HG02623 (cell line): ENCODE results near the gene CWC15.
"Not testable (repeated sequence)": the region's sequence is repeated elsewhere in the genome, so short reads cannot be mapped to it uniquely, and the experiment has no call there.

Experiments used
- ATAC-seq: cut with Tn5 transposase; IDR thresholded peaks from one replicate; pipeline ENCODE4 v1.9.1; 2021; ENCODE audit warnings: moderate library complexity; ENCODE audit not compliant: unreplicated experiment

CWC15 gene

DNA sequence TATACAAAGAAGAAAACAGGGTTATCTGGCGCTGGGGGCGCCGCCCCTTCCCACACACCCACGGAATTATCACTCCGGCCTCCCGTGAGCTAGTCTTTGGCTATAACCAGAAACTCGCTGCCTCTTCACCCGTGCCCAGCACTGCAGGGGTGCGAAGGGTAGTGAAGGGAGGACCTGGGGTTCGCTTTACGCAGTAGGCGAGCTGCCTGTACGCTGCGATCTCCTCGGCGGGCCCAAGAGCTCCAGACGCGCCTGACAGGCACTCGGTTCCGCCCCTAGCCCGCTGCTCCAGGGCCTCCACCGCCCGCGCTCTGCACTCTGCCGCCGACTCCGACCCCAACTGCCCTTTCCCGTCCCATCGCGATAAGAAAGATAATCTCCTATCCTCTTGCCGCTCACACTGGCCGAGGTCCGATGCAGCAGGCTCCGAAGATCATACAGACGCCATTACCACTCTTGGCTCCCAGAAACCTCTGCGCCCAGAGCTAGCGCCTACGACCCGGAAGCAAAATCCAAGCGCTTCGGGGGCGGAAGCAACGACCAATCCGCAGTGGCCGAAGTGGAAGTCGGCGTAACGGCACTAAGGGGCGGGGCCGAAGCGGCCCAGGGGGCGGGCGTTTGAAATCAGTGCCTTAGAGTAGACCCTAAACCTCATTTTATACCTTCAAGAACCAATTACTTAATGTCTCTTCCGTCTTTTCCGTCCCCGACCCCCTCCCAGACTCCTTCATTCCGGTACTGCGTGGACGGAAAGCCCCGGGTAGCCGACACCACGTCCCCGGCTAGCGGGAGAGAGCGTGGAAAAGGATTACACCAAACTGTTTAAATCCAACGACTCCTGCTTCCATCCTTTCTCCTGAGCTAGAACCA lies at the start of gene CWC15, which contains the start of gene KDM4D:
CWC15 (minus strand) TSS at position 458 of the 870 bp plus-strand sequence. CDS start 1,371 bp downstream, outside the sequence.
KDM4D (plus strand) TSS at position 611 of the 870 bp plus-strand sequence. CDS start 23,664 bp downstream, outside the sequence.
- peak; percentile 100 for ATAC-seq

- ATAC-seq = not testable (repeated sequence)
These were observed 48.1 kb upstream of the CWC15 start for GRCh38 chr11:95021468-95021867.

- no peak for ATAC-seq
These were observed 42.8 kb upstream of the CWC15 start for GRCh38 chr11:95016139-95016538.

- ATAC-seq = no peak
These were observed 40.9 kb upstream of the CWC15 start for GRCh38 chr11:95014184-95014821.

- no peak for ATAC-seq
These were observed 38.0 kb upstream of the CWC15 start for GRCh38 chr11:95011376-95011775.

- ATAC-seq = no peak
These were observed 32.3 kb upstream of the CWC15 start for GRCh38 chr11:95005642-95006041.

GRCh38 chr11:95003716-95004115 lies 30.4 kb upstream of the CWC15 start:
- ATAC-seq = no peak

- no peak for ATAC-seq
These were observed 24.9 kb upstream of the CWC15 start for GRCh38 chr11:94998285-94998684.

DNA sequence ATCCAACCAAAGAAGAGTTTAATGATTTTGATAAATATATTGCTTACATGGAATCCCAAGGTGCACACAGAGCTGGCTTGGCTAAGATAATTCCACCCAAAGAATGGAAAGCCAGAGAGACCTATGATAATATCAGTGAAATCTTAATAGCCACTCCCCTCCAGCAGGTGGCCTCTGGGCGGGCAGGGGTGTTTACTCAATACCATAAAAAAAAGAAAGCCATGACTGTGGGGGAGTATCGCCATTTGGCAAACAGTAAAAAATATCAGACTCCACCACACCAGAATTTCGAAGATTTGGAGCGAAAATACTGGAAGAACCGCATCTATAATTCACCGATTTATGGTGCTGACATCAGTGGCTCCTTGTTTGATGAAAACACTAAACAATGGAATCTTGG lies 24.1 kb upstream of the CWC15 start:
- ATAC-seq = no peak

DNA sequence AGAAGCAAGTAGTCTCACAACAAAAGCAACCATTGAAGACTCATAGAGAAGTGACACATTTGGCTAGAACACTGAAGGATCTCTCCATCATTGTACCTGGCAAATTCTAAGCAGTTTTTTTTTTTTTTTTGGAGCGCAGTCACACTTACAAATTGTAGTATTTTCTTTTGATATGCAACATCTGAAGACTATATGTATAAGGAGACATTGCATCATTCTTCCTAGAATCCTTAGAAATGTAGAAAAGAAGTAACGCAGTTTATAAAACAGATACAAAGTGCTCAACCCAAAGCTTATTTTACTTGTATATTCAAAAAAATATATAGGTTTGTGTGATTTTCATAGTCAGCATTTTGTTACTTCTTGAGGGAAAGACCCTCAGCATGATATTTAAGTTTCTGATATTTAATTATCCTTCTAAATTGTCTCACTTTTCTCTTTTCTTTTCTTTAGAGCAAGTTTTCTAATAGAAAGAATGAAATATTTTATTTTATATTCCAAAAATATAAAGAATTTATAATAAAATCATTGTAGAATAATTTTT lies 20.1 kb upstream of the CWC15 start:
- ATAC-seq = no peak

DNA sequence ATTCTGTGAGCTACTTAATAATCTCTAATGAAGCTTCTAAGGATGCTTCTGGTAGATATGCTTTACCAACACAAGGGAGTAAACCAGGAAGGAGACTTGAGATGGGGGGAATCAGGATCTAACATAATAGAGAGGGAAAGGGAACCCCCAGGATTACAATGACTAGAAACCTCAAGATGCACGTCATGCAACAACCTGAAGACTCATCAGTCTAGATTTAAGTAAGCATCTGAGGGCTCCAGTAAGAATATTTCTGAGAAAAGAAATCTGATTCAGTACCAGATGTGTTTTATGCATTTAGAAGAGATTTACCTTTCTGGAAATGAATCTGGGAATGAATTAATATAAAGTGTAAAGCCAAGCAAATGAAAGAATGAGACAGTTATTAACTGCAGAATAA lies 15.4 kb upstream of the CWC15 start:
- no peak for ATAC-seq

DNA sequence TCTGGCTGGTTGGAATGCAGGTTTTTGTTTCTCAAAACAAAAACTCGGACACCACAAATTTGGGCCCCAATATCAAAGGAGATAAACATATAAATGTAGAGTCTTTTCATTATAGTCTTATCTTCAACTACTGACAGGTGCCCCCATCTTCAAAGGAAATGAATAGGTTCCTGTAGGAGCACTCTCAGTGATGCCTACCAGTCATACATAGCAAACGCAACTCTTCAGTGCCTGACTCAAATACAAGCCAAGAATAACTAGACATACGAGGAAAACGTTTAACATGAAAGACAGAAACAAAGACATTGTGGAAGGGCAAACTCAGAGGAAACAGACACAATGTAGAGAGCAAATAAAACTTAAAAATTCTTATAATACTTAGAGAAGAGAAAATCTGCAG lies 14.0 kb upstream of the CWC15 start:
- ATAC-seq = no peak

DNA sequence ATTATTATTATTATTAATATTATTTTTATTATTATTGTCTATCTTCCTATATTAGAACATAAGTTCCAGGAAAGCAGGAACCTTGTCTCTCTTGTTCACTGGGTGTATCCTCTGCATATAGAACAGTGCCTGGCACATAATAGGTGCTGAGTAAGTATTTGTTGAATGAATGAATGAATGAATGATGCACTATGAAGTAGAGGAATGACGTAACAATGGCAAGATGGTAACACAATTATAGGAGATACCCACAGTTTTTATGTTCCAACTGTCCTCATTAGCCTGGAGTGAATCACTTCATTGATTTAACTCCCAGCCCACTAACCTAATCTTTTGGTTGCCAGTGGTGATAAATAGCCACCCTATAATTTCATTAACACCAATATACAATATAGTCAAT lies 2.2 kb upstream of the CWC15 start:
- ATAC-seq = no peak

- ATAC-seq = no peak
These were observed 822 bp upstream of the CWC15 start for GRCh38 chr11:94974178-94974577.

GRCh38 chr11:94972700-94973098 lies 657 bp downstream of the CWC15 start:
- no peak for ATAC-seq

DNA sequence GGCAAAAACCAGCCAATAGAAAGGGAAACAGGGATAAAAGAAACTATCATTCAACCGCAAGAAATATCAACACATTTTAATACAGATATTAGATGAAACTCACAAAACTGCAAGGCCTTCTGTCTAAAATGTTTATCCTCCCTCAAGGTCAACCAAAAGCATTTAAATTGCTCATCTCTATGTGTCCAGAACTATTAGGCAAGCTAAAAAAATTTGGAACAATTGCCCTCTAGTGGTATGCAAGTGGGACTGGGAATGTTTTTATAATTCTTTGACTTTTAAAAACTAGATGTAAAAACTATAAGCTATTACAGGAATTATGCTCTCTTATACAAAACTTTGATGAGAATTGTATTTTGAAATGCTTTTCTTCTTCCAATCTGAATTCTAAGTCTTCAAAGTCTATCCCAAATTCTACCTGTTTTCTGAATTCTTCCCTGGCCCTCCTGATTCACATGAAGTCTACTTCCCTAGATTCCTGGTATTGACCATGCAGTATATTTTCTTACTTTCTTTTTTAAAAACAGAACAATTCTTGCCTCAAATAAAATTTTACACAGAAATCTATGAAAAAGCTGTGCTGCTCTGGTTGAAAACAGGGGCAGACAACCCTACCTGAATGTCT lies 4.9 kb downstream of the CWC15 start:
- no peak for ATAC-seq

DNA sequence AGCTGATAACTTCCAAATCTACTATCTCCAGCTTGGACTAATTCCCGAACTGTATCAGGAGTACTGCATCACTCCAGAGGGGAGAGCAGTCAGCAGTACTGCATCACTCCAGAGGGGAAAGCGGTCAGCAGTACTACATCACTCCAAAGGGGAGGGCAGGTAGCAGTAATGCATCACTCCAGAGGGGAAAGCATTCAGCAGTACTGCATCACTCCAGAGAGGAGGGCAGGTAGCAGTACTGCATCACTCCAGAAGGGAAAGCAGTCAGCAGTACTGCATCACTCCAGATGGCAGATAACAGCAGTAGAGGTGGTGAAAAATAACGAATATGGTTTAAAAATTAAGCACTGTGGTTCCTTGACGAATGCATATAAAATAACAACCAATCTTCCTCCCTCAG lies 8.4 kb downstream of the CWC15 start:
- ATAC-seq = no peak

- ATAC-seq = no peak
These were observed 12.1 kb downstream of the CWC15 start for GRCh38 chr11:94961255-94961654.

DNA sequence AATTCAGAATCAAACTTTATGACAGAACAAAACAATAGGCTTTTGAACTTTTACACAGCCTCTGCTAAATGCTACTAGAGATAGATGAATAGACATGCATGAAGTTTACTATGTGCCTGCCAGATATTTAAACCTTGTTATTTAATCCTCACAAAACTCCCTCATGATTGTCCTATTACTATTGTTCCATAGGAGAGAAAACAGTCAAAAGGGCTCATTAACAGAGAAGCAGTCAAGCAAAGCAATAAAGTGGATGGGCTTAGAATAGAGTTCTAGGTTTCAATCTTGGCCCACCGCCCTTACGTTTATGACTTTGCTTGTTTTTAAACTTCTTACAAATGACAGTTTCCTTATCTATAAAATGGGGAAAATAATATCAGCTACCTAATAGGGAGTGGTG lies 12.9 kb downstream of the CWC15 start:
- ATAC-seq = no peak

DNA sequence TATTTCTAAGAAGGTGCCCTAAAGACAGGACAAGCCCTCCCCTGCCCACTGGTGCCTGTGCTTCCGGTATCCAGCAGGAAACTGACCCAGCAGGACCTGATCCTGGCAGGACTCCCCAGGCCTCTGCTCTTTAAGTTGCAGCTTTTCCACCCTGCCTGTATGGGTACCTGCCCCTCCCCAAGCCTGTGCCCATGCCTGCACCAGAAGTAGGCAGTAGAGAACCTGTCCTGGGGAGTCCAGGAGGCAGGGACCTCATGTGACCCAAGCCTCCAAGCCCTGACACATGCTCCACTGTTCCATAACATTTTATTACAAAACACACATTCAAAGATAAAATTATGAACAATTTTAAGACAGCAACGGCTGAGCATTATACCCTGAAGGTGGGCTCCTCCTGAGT lies 14.2 kb downstream of the CWC15 start:
- no peak for ATAC-seq

DNA sequence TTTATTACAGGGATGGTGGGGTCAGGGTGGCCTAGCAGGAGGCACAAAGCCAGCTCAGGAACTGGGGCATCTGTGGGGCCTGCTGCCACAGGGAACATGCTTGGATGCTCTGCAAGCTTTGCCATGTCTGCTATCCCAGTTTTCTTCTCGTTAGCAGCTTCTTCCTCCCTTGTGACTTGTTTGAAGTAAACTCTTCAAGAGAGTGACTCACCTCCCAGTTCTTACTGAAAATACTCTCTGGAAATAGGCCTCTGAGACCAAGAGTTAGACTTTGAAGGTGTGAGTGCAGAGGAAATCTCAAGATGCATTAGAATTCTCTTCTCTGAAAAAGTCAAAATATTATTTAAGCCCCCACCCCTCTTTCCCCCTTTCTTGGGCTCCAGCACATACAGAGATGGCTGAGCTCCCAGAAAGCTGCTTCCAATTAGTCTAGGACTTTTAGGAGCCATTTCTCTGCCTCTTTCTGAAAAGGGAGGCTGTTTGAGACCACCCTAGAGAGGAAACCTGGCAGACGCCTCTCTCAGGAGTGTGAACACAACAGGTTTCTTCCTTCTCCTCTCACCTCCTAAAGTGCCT lies 15.1 kb downstream of the CWC15 start:
- no peak for ATAC-seq
